Transverse colon (tissue), 4 donors: ENCODE measurements around the gene USP9Y. TPM values are rescaled to one million over a fixed set of nuclear protein-coding genes. Genes with fewer than 3 reads are reported as not detected.

ENCODE experiments used
- DNase-seq: peaks from one replicate; pipeline ENCODE4 v3.0.0-alpha.2; 2019
- H3K27ac ChIP-seq, 4 donors: fragments of 200-600 bp; sonication (generic); 2 replicates each; pipeline ENCODE4 v1.5.1; 2016 to 2018; ENCODE audit warnings: inconsistent platforms in 4 of 4
- H3K27me3 ChIP-seq: fragments of 200-600 bp; sonication (generic); 2 replicates; pipeline ENCODE4 v1.5.1; 2017; ENCODE audit warnings: inconsistent platforms
- H3K36me3 ChIP-seq, 4 donors: fragments of 200-600 bp; sonication (generic); 2 replicates each; pipeline ENCODE4 v1.5.1; 2017 to 2019; ENCODE audit warnings: inconsistent platforms in 4 of 4
- H3K4me1 ChIP-seq, 4 donors: fragments of 200-600 bp; sonication (generic); 2 replicates each; pipeline ENCODE4 v1.5.1; 2017 to 2020; ENCODE audit warnings: inconsistent platforms in 4 of 4
- H3K4me3 ChIP-seq, 4 donors: fragments of 200-600 bp; sonication (generic); 1 replicate in 1 of 4; 2 replicates in 3 of 4; pipeline versions ENCODE4 v1.5.1 to v1.6.1; 2017 to 2019; ENCODE audit warnings: inconsistent platforms in 4 of 4
- H3K9me3 ChIP-seq, 2 donors: fragments of 200-600 bp; sonication (generic); 2 replicates each; pipeline ENCODE4 v1.5.1; 2017 to 2019; ENCODE audit warnings: inconsistent platforms in 2 of 2
- CTCF ChIP-seq, 5 experiments: fragments of 200-600 bp in 3 of 5; fragments of 450-650 bp in 2 of 5; sonication (generic) in 3 of 5; IDR thresholded peaks; 1 replicate in 2 of 5; 2 replicates in 3 of 5; pipeline ENCODE4 v1.5.1; 2016 to 2017; ENCODE audit warnings: antibody characterized with exemption in 5 of 5, inconsistent platforms in 3 of 5, mild to moderate bottlenecking in 2 of 5, moderate library complexity in 1 of 5
- EP300 ChIP-seq: sonication (generic); formaldehyde crosslinking; IDR thresholded peaks from one replicate; pipeline ENCODE4 v1.6.1; 2017; ENCODE audit warnings: antibody characterized with exemption, low read depth
- POLR2A ChIP-seq: fragments of 450-650 bp; IDR thresholded peaks from one replicate; pipeline ENCODE4 v1.6.1; 2016; ENCODE audit warnings: antibody characterized with exemption, mild to moderate bottlenecking, moderate library complexity
- POLR2AphosphoS5 ChIP-seq, 3 donors: sonication (generic); formaldehyde crosslinking; IDR thresholded peaks; one replicate each; pipeline ENCODE4 v1.6.1; 2016; ENCODE audit warnings: antibody characterized with exemption in 3 of 3
- WGBS, 2 donors: methylation state at CpG; one replicate each; pipeline ENCODE4 v1.1.5; 2018; ENCODE audit warnings: low coverage in 1 of 2; 5-methylcytosine and 5-hydroxymethylcytosine counted together
- in situ Hi-C, 4 donors: fragments of 200-750 bp; cut with MboI; loops; one replicate each; pipeline versions ENCODE4 v1.15.0 to v1.15.1; 2017; ENCODE audit warnings: low sequenced_read_pairs in 3 of 4, low pct_ligation_motif_present in 1 of 4, low pct_unique_long_range_greater_than_20kb in 1 of 4
- intact Hi-C: fragments of 100-400 bp; cut with DNase I; formaldehyde crosslinking; loops from one replicate; pipeline ENCODE4 v1.15.1; 2023; ENCODE audit warnings: low total_unique reads
- total RNA-seq, 4 donors: library from RNA; depleted of rRNA; stranded (reverse); fragments of >200 nt; gene quantifications; one replicate each; pipeline ENCODE4 v1.1.0, GENCODE V29; 2016

USP9Y gene
- total RNA-seq, 4 donors from 2014 or later, result 11.7 to 12.3 TPM; not detected in 2

- no CpG with 5 or more reads among the region's 2 CpGs for WGBS, 2 donors
- DNase-seq, result no peak
- H3K27me3 ChIP-seq, result no peaks in the 10 kb centered on the region
- TF ChIP-seq CTCF (IDR thresholded peaks at IDR 0.05) (no peak), POLR2AphosphoS5 (IDR thresholded peaks at IDR 0.05) (no peak), EP300 (no peak), POLR2A (no peak)
- in situ Hi-C loops (no loop called here), intact Hi-C loops (no loop called here)
- H3K9me3 ChIP-seq, result no peaks in the 10 kb centered on the region
- no peak overlapping the region for H3K4me3 ChIP-seq
- no peak overlapping the region for H3K27ac ChIP-seq
- no peaks in the 10 kb centered on the region for H3K4me1 ChIP-seq
- no peaks in the 10 kb centered on the region for H3K36me3 ChIP-seq
Observed at GRCh38 chrY:12867960-12868359, 166.9 kb downstream of the USP9Y start.

DNA sequence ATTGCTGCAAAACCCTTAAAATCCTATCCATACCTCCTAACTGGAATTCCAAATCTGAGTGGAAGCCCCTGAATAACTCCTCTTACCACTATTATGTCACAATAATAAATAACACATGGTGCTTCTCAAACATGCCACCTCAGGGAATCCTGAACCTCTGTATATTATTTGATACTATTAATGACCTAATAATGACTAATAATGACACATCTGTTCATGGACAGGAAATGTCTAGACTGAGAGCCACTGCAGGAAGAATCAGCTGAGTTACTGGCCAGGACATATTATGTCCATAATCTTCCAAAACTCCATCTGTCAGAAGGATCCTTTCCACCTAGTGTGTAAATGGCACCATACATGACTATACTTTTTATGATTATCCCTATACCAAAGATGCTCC, 195.9 kb downstream of the USP9Y start:
- Histone ChIP-seq H3K27ac (no peak overlapping the region), H3K4me1 (no peaks in the 10 kb centered on the region), H3K4me3 (no peak overlapping the region), H3K36me3 (no peaks in the 10 kb centered on the region), H3K9me3 (no peaks in the 10 kb centered on the region), H3K27me3 (no peaks in the 10 kb centered on the region)
- in situ Hi-C loops (no loop called here), intact Hi-C loops (no loop called here)
- no peak for DNase-seq
- no peak for TF ChIP-seq POLR2AphosphoS5 (IDR thresholded peaks at IDR 0.05)
- TF ChIP-seq EP300, result no peak
- no peak for TF ChIP-seq CTCF (IDR thresholded peaks at IDR 0.05)
- TF ChIP-seq POLR2A, result no peak

DNA sequence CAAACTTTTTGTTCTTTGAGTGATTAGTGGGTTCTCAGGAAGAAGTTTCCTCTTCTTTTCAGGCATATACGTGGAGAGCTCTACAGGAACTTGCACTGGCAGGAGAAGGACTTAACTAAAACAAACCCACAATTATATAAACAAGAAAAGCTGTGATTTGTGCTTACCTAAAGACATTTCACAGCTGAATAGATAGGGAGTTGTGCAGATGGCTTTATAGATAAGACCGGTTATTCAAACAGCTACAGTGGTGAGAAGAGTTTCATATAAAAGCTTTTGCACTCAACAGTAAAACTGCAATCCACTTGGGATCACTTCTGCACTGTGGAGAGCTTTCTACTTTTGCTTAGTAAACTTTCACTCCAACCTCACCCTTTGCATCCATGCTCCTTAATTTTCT, 197.6 kb downstream of the USP9Y start:
- no peak for DNase-seq
- no peaks in the 10 kb centered on the region for H3K4me1 ChIP-seq
- in situ Hi-C loops, result no loop called here
- TF ChIP-seq EP300, result no peak
- intact Hi-C loops, result no loop called here
- H3K27me3 ChIP-seq, result no peaks in the 10 kb centered on the region
- H3K27ac ChIP-seq, result no peak overlapping the region
- WGBS, 2 donors, result 0% methylated on average over 1 of the region's 2 CpGs; no CpG with 5 or more reads in 1 of the 2 donors
- no peaks in the 10 kb centered on the region for H3K36me3 ChIP-seq
- no peaks in the 10 kb centered on the region for H3K9me3 ChIP-seq
- no peak overlapping the region for H3K4me3 ChIP-seq

- Histone ChIP-seq H3K9me3 (no peaks in the 10 kb centered on the region), H3K27me3 (no peaks in the 10 kb centered on the region), H3K36me3 (no peaks in the 10 kb centered on the region), H3K27ac (peak within 1 kb of the TSS in 2 of 4 donors; percentile 93 to 97), H3K4me1 (peaks cover 0 to 8% (median 0%) of the 10 kb centered on the region in 4 donors), H3K4me3 (peak within 1 kb of the TSS in 2 of 4 donors; percentile 54 to 74)
- no peak for DNase-seq
- TF ChIP-seq POLR2A (no peak), POLR2AphosphoS5 (IDR thresholded peaks at IDR 0.05) (peak in 1 of 3 donors; percentile 96), EP300 (no peak), CTCF (IDR thresholded peaks at IDR 0.05) (no peak)
- no CpG with 5 or more reads among the region's 54 CpGs for WGBS, 2 donors
- intact Hi-C loops (no loop called here), in situ Hi-C loops (no loop called here)
Observed at GRCh38 chrY:12904618-12905516, 203.8 kb downstream of the USP9Y start, which contains the start of gene DDX3Y. Gene DDX3Y, plus strand, starts transcription at chrY:12904868. Its CDS starts 69 bp downstream, at chrY:12904937.
